ENCODE measurements around the gene RAD51B. TPM values are rescaled to one million over a fixed set of nuclear protein-coding genes. Genes with fewer than 3 reads are reported as not detected.

RAD51B gene
- total RNA-seq, 1 experiment from 2014 or later: 8.5 TPM

DNA sequence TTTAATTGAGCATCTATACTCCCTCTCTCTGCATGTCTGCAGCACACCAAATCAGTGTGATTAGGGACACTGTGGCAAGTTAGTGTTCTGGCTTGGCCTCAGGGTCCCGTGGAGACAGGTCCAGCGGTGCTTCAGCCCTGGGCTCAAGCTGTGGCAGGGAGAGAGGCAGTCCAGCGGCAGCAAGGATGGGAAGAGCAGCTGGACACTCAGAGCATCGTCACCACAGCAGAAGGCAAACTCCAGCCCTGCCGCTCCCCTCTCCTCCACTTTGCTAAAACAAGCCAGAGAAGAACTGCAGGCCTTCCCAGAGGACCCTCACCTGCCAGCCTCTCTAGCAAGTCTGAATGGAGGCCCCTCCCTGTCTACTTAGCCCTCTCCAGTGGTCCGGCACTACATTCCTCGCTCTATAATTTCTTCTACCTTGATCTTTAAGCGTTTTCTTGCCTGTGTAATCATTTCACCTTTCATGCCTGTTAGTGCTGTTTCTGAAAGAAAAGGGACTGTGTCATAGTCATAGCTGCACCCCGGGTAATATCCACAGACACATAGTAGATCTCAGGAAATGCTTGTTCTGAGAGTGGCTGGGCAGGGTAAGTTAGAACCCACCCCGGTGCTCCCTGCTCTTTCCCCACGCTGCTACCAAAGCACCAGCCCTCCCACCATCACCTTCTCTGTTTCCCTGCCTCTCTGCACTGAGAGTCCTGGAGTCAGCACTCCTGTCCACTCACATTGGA lies 951.1 kb downstream of the RAD51B start:
- no peak for DNase-seq (ENCODE audit: low read depth, low spot score)
- H3K4me1 ChIP-seq (ENCODE audit: control insufficient read depth, insufficient read depth, low read length): no peaks in the 10 kb centered on the region
- no peaks in the 10 kb centered on the region for H3K36me3 ChIP-seq (ENCODE audit: control insufficient read depth, insufficient read depth, low read length)
- TF ChIP-seq, protein P1, sequence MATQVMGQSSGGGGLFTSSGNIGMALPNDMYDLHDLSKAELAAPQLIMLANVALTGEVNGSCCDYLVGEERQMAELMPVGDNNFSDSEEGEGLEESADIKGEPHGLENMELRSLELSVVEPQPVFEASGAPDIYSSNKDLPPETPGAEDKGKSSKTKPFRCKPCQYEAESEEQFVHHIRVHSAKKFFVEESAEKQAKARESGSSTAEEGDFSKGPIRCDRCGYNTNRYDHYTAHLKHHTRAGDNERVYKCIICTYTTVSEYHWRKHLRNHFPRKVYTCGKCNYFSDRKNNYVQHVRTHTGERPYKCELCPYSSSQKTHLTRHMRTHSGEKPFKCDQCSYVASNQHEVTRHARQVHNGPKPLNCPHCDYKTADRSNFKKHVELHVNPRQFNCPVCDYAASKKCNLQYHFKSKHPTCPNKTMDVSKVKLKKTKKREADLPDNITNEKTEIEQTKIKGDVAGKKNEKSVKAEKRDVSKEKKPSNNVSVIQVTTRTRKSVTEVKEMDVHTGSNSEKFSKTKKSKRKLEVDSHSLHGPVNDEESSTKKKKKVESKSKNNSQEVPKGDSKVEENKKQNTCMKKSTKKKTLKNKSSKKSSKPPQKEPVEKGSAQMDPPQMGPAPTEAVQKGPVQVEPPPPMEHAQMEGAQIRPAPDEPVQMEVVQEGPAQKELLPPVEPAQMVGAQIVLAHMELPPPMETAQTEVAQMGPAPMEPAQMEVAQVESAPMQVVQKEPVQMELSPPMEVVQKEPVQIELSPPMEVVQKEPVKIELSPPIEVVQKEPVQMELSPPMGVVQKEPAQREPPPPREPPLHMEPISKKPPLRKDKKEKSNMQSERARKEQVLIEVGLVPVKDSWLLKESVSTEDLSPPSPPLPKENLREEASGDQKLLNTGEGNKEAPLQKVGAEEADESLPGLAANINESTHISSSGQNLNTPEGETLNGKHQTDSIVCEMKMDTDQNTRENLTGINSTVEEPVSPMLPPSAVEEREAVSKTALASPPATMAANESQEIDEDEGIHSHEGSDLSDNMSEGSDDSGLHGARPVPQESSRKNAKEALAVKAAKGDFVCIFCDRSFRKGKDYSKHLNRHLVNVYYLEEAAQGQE (IDR thresholded peaks at IDR 0.05; ENCODE audit: insufficient read depth in 1 of 2, low read depth in 2 of 2, low read length in 1 of 2): no peak
- TF ChIP-seq, protein P2, sequence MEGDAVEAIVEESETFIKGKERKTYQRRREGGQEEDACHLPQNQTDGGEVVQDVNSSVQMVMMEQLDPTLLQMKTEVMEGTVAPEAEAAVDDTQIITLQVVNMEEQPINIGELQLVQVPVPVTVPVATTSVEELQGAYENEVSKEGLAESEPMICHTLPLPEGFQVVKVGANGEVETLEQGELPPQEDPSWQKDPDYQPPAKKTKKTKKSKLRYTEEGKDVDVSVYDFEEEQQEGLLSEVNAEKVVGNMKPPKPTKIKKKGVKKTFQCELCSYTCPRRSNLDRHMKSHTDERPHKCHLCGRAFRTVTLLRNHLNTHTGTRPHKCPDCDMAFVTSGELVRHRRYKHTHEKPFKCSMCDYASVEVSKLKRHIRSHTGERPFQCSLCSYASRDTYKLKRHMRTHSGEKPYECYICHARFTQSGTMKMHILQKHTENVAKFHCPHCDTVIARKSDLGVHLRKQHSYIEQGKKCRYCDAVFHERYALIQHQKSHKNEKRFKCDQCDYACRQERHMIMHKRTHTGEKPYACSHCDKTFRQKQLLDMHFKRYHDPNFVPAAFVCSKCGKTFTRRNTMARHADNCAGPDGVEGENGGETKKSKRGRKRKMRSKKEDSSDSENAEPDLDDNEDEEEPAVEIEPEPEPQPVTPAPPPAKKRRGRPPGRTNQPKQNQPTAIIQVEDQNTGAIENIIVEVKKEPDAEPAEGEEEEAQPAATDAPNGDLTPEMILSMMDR (IDR thresholded peaks at IDR 0.05): no peak
- no peak for TF ChIP-seq SIN3A (IDR thresholded peaks at IDR 0.05; ENCODE audit: borderline replicate concordance, insufficient read depth, low read depth, low read length)
- no peak for TF ChIP-seq POLR2AphosphoS5 (IDR thresholded peaks at IDR 0.05; ENCODE audit: low read depth, low read length)
- no peak for TF ChIP-seq TCF7L2 (IDR thresholded peaks at IDR 0.05; ENCODE audit: low read depth, low read length)
- no TSS peak for BruUV-seq (replicated peaks)
- in situ Hi-C loops (cut with HindIII; ENCODE audit: low pct_unique_long_range_greater_than_20kb, low sequenced_read_pairs): no loop called here
- ATAC-seq: no peak
- H3K27me3 ChIP-seq (ENCODE audit: control insufficient read depth, insufficient read depth, low read length): no peaks in the 10 kb centered on the region
- intact Hi-C loops (cut with micrococcal nuclease; ENCODE audit: unreplicated experiment): no loop called here
- peaks cover 3% of the 10 kb centered on the region; the same call in 1 of the 2 replicates for H3K9me3 ChIP-seq (ENCODE audit: control insufficient read depth, insufficient read depth, low read depth, low read length)
- ChIA-PET CTCF (no interaction called here), POLR2A (no interaction called here)
- H3K27ac ChIP-seq (ENCODE audit: low read length): no peak overlapping the region
- no peak overlapping the region for H3K4me3 ChIP-seq (ENCODE audit: low read depth in 2 of 2, low read length in 2 of 2)

DNA sequence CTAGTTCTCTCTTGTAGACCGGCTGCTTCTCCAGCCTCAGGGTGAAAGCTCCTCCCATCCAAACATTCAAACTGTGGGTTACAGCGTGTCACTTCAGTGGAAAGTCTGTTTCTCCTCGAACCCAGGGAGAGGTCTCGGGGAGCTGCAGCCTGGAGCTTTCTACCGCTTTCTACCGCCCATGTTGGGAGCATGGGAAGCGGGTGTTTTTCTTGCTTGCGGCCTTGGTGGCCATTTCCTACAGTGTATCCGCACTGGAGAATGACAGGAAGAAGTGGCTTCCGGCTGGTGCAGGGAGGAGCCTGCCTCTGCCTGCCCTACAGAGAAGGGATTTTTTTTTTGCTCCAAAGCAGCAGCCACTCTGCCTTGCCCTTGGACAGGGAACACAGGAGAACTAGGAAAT lies 952.1 kb downstream of the RAD51B start:
- peaks cover 3% of the 10 kb centered on the region; the same call in 1 of the 2 replicates for H3K9me3 ChIP-seq (ENCODE audit: control insufficient read depth, insufficient read depth, low read depth, low read length)
- no peaks in the 10 kb centered on the region for H3K27me3 ChIP-seq (ENCODE audit: control insufficient read depth, insufficient read depth, low read length)
- no peak overlapping the region for H3K27ac ChIP-seq (ENCODE audit: low read length)
- no peaks in the 10 kb centered on the region for H3K4me1 ChIP-seq (ENCODE audit: control insufficient read depth, insufficient read depth, low read length)
- ChIA-PET POLR2A (no interaction called here), CTCF (no interaction called here)
- no peak overlapping the region for H3K4me3 ChIP-seq (ENCODE audit: low read depth in 2 of 2, low read length in 2 of 2)
- TF ChIP-seq, protein P1 (IDR thresholded peaks at IDR 0.05; ENCODE audit: insufficient read depth in 1 of 2, low read depth in 2 of 2, low read length in 1 of 2): no peak
- TF ChIP-seq SIN3A (IDR thresholded peaks at IDR 0.05; ENCODE audit: borderline replicate concordance, insufficient read depth, low read depth, low read length) (no peak), POLR2AphosphoS5 (IDR thresholded peaks at IDR 0.05; ENCODE audit: low read depth, low read length) (no peak)
- TF ChIP-seq, protein P2 (IDR thresholded peaks at IDR 0.05): no peak
- H3K36me3 ChIP-seq (ENCODE audit: control insufficient read depth, insufficient read depth, low read length): no peaks in the 10 kb centered on the region
- ATAC-seq (no peak), DNase-seq (ENCODE audit: low read depth, low spot score) (no peak)
- BruUV-seq (replicated peaks): no TSS peak
- in situ Hi-C loops (cut with HindIII; ENCODE audit: low pct_unique_long_range_greater_than_20kb, low sequenced_read_pairs) (no loop called here), intact Hi-C loops (cut with micrococcal nuclease; ENCODE audit: unreplicated experiment) (no loop called here)
